GM19023 (cell line): ENCODE data around the gene DUXB.

Experiments used
- ATAC-seq: cut with Tn5 transposase; IDR thresholded peaks from one replicate; pipeline ENCODE4 v1.9.1; 2021; ENCODE audit warnings: mild to moderate bottlenecking, moderate library complexity; ENCODE audit not compliant: unreplicated experiment

DUXB gene

GRCh38 chr16:75701361-75701760 is at the start of gene DUXB:
Gene DUXB, minus strand, starts transcription at chr16:75701461. Its CDS starts 43 bp downstream, at chr16:75701418.
- no peak for ATAC-seq

- ATAC-seq = no peak
These were observed 49.3 kb upstream of the DUXB start for GRCh38 chr16:75750528-75750927.

GRCh38 chr16:75746359-75746758 is 45.1 kb upstream of the DUXB start:
- ATAC-seq = no peak

GRCh38 chr16:75745823-75746222 is 44.6 kb upstream of the DUXB start:
- ATAC-seq = no peak

- no peak for ATAC-seq
These were observed 44.0 kb upstream of the DUXB start for GRCh38 chr16:75745242-75745641.

GRCh38 chr16:75742424-75743047 is 41.3 kb upstream of the DUXB start:
- ATAC-seq = no peak

- no peak for ATAC-seq
These were observed 32.3 kb upstream of the DUXB start for GRCh38 chr16:75733305-75734211.

- no peak for ATAC-seq
These were observed 31.6 kb upstream of the DUXB start for GRCh38 chr16:75732871-75733270.

GRCh38 chr16:75727221-75727620 is 26.0 kb upstream of the DUXB start:
- ATAC-seq = no peak

- no peak for ATAC-seq
These were observed 25.1 kb upstream of the DUXB start, which contains the start of gene CPHXL for GRCh38 chr16:75726390-75726789. Gene CPHXL, minus strand, starts transcription at chr16:75726490. Its CDS starts 48 bp downstream, at chr16:75726442.

GRCh38 chr16:75718452-75718851 is 17.2 kb upstream of the DUXB start:
- no peak for ATAC-seq

- no peak for ATAC-seq
These were observed 13.4 kb upstream of the DUXB start for GRCh38 chr16:75714661-75715060.

GRCh38 chr16:75710344-75710743 is 9.1 kb upstream of the DUXB start:
- ATAC-seq = no peak

GRCh38 chr16:75703306-75703705 is 2.0 kb upstream of the DUXB start:
- no peak for ATAC-seq

- ATAC-seq = no peak
These were observed 981 bp upstream of the DUXB start for GRCh38 chr16:75702242-75702641.

- ATAC-seq = no peak
These were observed 3.7 kb downstream of the DUXB start for GRCh38 chr16:75697571-75697970.

GRCh38 chr16:75695708-75696107 is 5.6 kb downstream of the DUXB start:
- ATAC-seq = no peak

- no peak for ATAC-seq
These were observed 13.9 kb downstream of the DUXB start for GRCh38 chr16:75687361-75687760.

GRCh38 chr16:75682308-75682707 is 19.0 kb downstream of the DUXB start:
- ATAC-seq = no peak

- ATAC-seq = no peak
These were observed 21.9 kb downstream of the DUXB start for GRCh38 chr16:75679366-75679765.

GRCh38 chr16:75676909-75677308 is 24.4 kb downstream of the DUXB start, which contains the start of gene CPHXL2:
Gene CPHXL2, minus strand, starts transcription at chr16:75677009. Its CDS starts 10 bp downstream, at chr16:75676999.
- ATAC-seq = no peak

- no peak for ATAC-seq
These were observed 33.8 kb downstream of the DUXB start for GRCh38 chr16:75667503-75667902.
